Activated naive CD4-positive, alpha-beta T cell treated with anti-CD3 and anti-CD28 coated beads, Interleukin-2, amount 50 U/mL, for 24 hours (primary cell): ENCODE measurements around the gene MTUS2.

Source experiments
- H3K27ac Mint-ChIP-seq: one replicate; pipeline ENCODE4 v1.8.0; 2021; ENCODE audit warnings: mild to moderate bottlenecking, mixed read lengths
- H3K27me3 Mint-ChIP-seq: one replicate; pipeline ENCODE4 v1.8.0; 2021; ENCODE audit warnings: mixed read lengths
- H3K36me3 Mint-ChIP-seq: one replicate; pipeline ENCODE4 v1.8.0; 2021; ENCODE audit warnings: mixed read lengths
- H3K4me1 Mint-ChIP-seq: one replicate; pipeline ENCODE4 v1.8.0; 2021; ENCODE audit warnings: mixed read lengths
- H3K4me3 Mint-ChIP-seq: one replicate; pipeline ENCODE4 v1.8.0; 2021; ENCODE audit warnings: mild to moderate bottlenecking, mixed read lengths
- H3K9me3 Mint-ChIP-seq: one replicate; pipeline ENCODE4 v1.8.0; 2021; ENCODE audit warnings: mixed read lengths

Gene MTUS2

GRCh38 chr13:29270271-29270985 is 450.3 kb downstream of the MTUS2 start:
- peaks cover 2% of the 10 kb centered on the region for H3K36me3 Mint-ChIP-seq
- H3K27ac Mint-ChIP-seq, result no peak overlapping the region
- H3K4me3 Mint-ChIP-seq, result no peak overlapping the region
- H3K27me3 Mint-ChIP-seq, result peaks cover 2% of the 10 kb centered on the region
- H3K4me1 Mint-ChIP-seq, result no peaks in the 10 kb centered on the region
- H3K9me3 Mint-ChIP-seq, result peaks cover under 1% of the 10 kb centered on the region

GRCh38 chr13:29271606-29272005 is 451.5 kb downstream of the MTUS2 start:
- H3K4me1 Mint-ChIP-seq, result no peaks in the 10 kb centered on the region
- peaks cover 2% of the 10 kb centered on the region for H3K27me3 Mint-ChIP-seq
- H3K4me3 Mint-ChIP-seq, result no peak overlapping the region
- no peaks in the 10 kb centered on the region for H3K9me3 Mint-ChIP-seq
- no peak overlapping the region for H3K27ac Mint-ChIP-seq
- peaks cover 2% of the 10 kb centered on the region for H3K36me3 Mint-ChIP-seq

GRCh38 chr13:29279356-29280254 is 459.5 kb downstream of the MTUS2 start:
- Mint-ChIP-seq H3K27ac (no peak overlapping the region), H3K4me1 (no peaks in the 10 kb centered on the region), H3K9me3 (no peaks in the 10 kb centered on the region), H3K27me3 (peaks cover 2% of the 10 kb centered on the region), H3K4me3 (no peak overlapping the region), H3K36me3 (no peaks in the 10 kb centered on the region)

- Mint-ChIP-seq H3K4me3 (no peak overlapping the region), H3K9me3 (no peaks in the 10 kb centered on the region), H3K27me3 (peaks cover 5% of the 10 kb centered on the region), H3K4me1 (no peaks in the 10 kb centered on the region), H3K36me3 (no peaks in the 10 kb centered on the region), H3K27ac (no peak overlapping the region)
Observed at GRCh38 chr13:29281932-29282495, 461.9 kb downstream of the MTUS2 start.

GRCh38 chr13:29284726-29285125 is 464.6 kb downstream of the MTUS2 start:
- H3K4me1 Mint-ChIP-seq, result no peaks in the 10 kb centered on the region
- no peaks in the 10 kb centered on the region for H3K36me3 Mint-ChIP-seq
- H3K4me3 Mint-ChIP-seq, result no peak overlapping the region

GRCh38 chr13:29287237-29287636 is 467.1 kb downstream of the MTUS2 start:
- H3K36me3 Mint-ChIP-seq, result no peaks in the 10 kb centered on the region
- H3K27ac Mint-ChIP-seq, result no peak overlapping the region
- peaks cover 6% of the 10 kb centered on the region for H3K27me3 Mint-ChIP-seq
- H3K4me1 Mint-ChIP-seq, result no peaks in the 10 kb centered on the region
- no peak overlapping the region for H3K4me3 Mint-ChIP-seq
- no peaks in the 10 kb centered on the region for H3K9me3 Mint-ChIP-seq

More at GRCh38 chr13:29284726-29285125, 464.6 kb downstream of the MTUS2 start:
- Mint-ChIP-seq H3K27me3 (peaks cover 6% of the 10 kb centered on the region), H3K9me3 (no peaks in the 10 kb centered on the region), H3K27ac (no peak overlapping the region)

GRCh38 chr13:29292045-29292444 is 471.9 kb downstream of the MTUS2 start:
- Mint-ChIP-seq H3K27me3 (peaks cover 2% of the 10 kb centered on the region), H3K4me3 (no peak overlapping the region), H3K36me3 (no peaks in the 10 kb centered on the region), H3K9me3 (no peaks in the 10 kb centered on the region), H3K4me1 (no peaks in the 10 kb centered on the region), H3K27ac (no peak overlapping the region)

GRCh38 chr13:29294821-29295220 is 474.7 kb downstream of the MTUS2 start:
- peaks cover 9% of the 10 kb centered on the region for H3K27me3 Mint-ChIP-seq
- H3K4me3 Mint-ChIP-seq, result no peak overlapping the region
- no peak overlapping the region for H3K27ac Mint-ChIP-seq
- no peaks in the 10 kb centered on the region for H3K4me1 Mint-ChIP-seq
- H3K36me3 Mint-ChIP-seq, result no peaks in the 10 kb centered on the region
- H3K9me3 Mint-ChIP-seq, result no peaks in the 10 kb centered on the region

- Mint-ChIP-seq H3K9me3 (peaks cover 14% of the 10 kb centered on the region), H3K36me3 (no peaks in the 10 kb centered on the region), H3K27ac (no peak overlapping the region), H3K27me3 (peaks cover 10% of the 10 kb centered on the region), H3K4me1 (no peaks in the 10 kb centered on the region), H3K4me3 (no peak overlapping the region)
Observed at GRCh38 chr13:29301027-29301426, 480.9 kb downstream of the MTUS2 start.

GRCh38 chr13:29304148-29304547 is 484.0 kb downstream of the MTUS2 start:
- peaks cover 3% of the 10 kb centered on the region for H3K27me3 Mint-ChIP-seq
- no peak overlapping the region for H3K27ac Mint-ChIP-seq
- no peak overlapping the region for H3K4me3 Mint-ChIP-seq
- H3K9me3 Mint-ChIP-seq, result peaks cover 18% of the 10 kb centered on the region
- H3K36me3 Mint-ChIP-seq, result no peaks in the 10 kb centered on the region
- no peaks in the 10 kb centered on the region for H3K4me1 Mint-ChIP-seq

GRCh38 chr13:29310806-29311205 is 490.7 kb downstream of the MTUS2 start:
- no peaks in the 10 kb centered on the region for H3K36me3 Mint-ChIP-seq
- H3K27me3 Mint-ChIP-seq, result peaks cover 1% of the 10 kb centered on the region
- H3K27ac Mint-ChIP-seq, result no peak overlapping the region
- H3K9me3 Mint-ChIP-seq, result peaks cover 4% of the 10 kb centered on the region
- no peaks in the 10 kb centered on the region for H3K4me1 Mint-ChIP-seq
- H3K4me3 Mint-ChIP-seq, result no peak overlapping the region

- no peaks in the 10 kb centered on the region for H3K36me3 Mint-ChIP-seq
Observed at GRCh38 chr13:29315847-29316246, 495.7 kb downstream of the MTUS2 start.

GRCh38 chr13:29317828-29318227 is 497.7 kb downstream of the MTUS2 start:
- H3K27ac Mint-ChIP-seq, result no peak overlapping the region

More at GRCh38 chr13:29315847-29316246, 495.7 kb downstream of the MTUS2 start:
- H3K9me3 Mint-ChIP-seq, result no peaks in the 10 kb centered on the region
- no peaks in the 10 kb centered on the region for H3K4me1 Mint-ChIP-seq
- H3K27ac Mint-ChIP-seq, result no peak overlapping the region
- H3K4me3 Mint-ChIP-seq, result no peak overlapping the region
- H3K27me3 Mint-ChIP-seq, result no peaks in the 10 kb centered on the region

GRCh38 chr13:29318741-29319140 is 498.6 kb downstream of the MTUS2 start:
- H3K27ac Mint-ChIP-seq, result no peak overlapping the region
- H3K4me1 Mint-ChIP-seq, result no peaks in the 10 kb centered on the region
- H3K9me3 Mint-ChIP-seq, result no peaks in the 10 kb centered on the region
- H3K27me3 Mint-ChIP-seq, result peaks cover 3% of the 10 kb centered on the region
- no peaks in the 10 kb centered on the region for H3K36me3 Mint-ChIP-seq
- H3K4me3 Mint-ChIP-seq, result no peak overlapping the region

More at GRCh38 chr13:29317828-29318227, 497.7 kb downstream of the MTUS2 start:
- Mint-ChIP-seq H3K9me3 (no peaks in the 10 kb centered on the region), H3K4me3 (no peak overlapping the region), H3K4me1 (no peaks in the 10 kb centered on the region), H3K36me3 (no peaks in the 10 kb centered on the region), H3K27me3 (peaks cover 3% of the 10 kb centered on the region)

GRCh38 chr13:29319451-29319850 is 499.3 kb downstream of the MTUS2 start:
- Mint-ChIP-seq H3K9me3 (no peaks in the 10 kb centered on the region), H3K4me3 (no peak overlapping the region), H3K27me3 (peaks cover 3% of the 10 kb centered on the region), H3K27ac (no peak overlapping the region), H3K36me3 (no peaks in the 10 kb centered on the region), H3K4me1 (no peaks in the 10 kb centered on the region)

- Mint-ChIP-seq H3K9me3 (no peaks in the 10 kb centered on the region), H3K27ac (no peak overlapping the region), H3K36me3 (no peaks in the 10 kb centered on the region), H3K4me3 (no peak overlapping the region), H3K4me1 (no peaks in the 10 kb centered on the region), H3K27me3 (peaks cover 3% of the 10 kb centered on the region)
Observed at GRCh38 chr13:29323954-29324353, 503.8 kb downstream of the MTUS2 start.
